ENCODE data around the gene CTDNEP1.
A peak's percentile ranks its signal among the peaks of the same experiment; 100 is the strongest.

Gene CTDNEP1

GRCh38 chr17:7251661-7252175 lies at the start of gene CTDNEP1:
Gene CTDNEP1 (minus strand): TSS chr17:7251734. CDS start chr17:7251296, 438 bp downstream.
- peak; percentile 98 for DNase-seq (ENCODE audit: low read depth)

GRCh38 chr17:7296189-7296861 lies 44.8 kb upstream of the CTDNEP1 start:
- DNase-seq (ENCODE audit: low read depth): peak; percentile 56

- DNase-seq (ENCODE audit: low read depth): no peak
Measured at GRCh38 chr17:7295230-7296180, 44.0 kb upstream of the CTDNEP1 start.

GRCh38 chr17:7294614-7295153 lies 43.1 kb upstream of the CTDNEP1 start, which contains the start of gene YBX2:
Gene YBX2 (minus strand): TSS chr17:7294639. CDS start chr17:7294500, 139 bp downstream.
- peak; percentile 47 for DNase-seq (ENCODE audit: low read depth)

- no peak for DNase-seq (ENCODE audit: low read depth)
Measured at GRCh38 chr17:7293816-7294613, 42.5 kb upstream of the CTDNEP1 start.

- DNase-seq (ENCODE audit: low read depth): no peak
Measured at GRCh38 chr17:7293159-7293558, 41.6 kb upstream of the CTDNEP1 start.

- DNase-seq (ENCODE audit: low read depth): no peak
Measured at GRCh38 chr17:7292729-7293128, 41.2 kb upstream of the CTDNEP1 start.

GRCh38 chr17:7292194-7292593 lies 40.7 kb upstream of the CTDNEP1 start:
- no peak for DNase-seq (ENCODE audit: low read depth)

GRCh38 chr17:7290685-7291084 lies 39.2 kb upstream of the CTDNEP1 start:
- DNase-seq (ENCODE audit: low read depth): no peak

GRCh38 chr17:7290166-7290565 lies 38.6 kb upstream of the CTDNEP1 start:
- DNase-seq (ENCODE audit: low read depth): no peak

- DNase-seq (ENCODE audit: low read depth): no peak
Measured at GRCh38 chr17:7289256-7290032, 37.9 kb upstream of the CTDNEP1 start.

- no peak for DNase-seq (ENCODE audit: low read depth)
Measured at GRCh38 chr17:7285679-7286078, 34.1 kb upstream of the CTDNEP1 start.

GRCh38 chr17:7284911-7285310 lies 33.4 kb upstream of the CTDNEP1 start:
- DNase-seq (ENCODE audit: low read depth): no peak

GRCh38 chr17:7283471-7284216 lies 32.1 kb upstream of the CTDNEP1 start:
- DNase-seq (ENCODE audit: low read depth): no peak

GRCh38 chr17:7282752-7283321 lies 31.3 kb upstream of the CTDNEP1 start:
- DNase-seq (ENCODE audit: low read depth): no peak

- no peak for DNase-seq (ENCODE audit: low read depth)
Measured at GRCh38 chr17:7281953-7282751, 30.6 kb upstream of the CTDNEP1 start.

- peak; percentile 89 for DNase-seq (ENCODE audit: low read depth)
Measured at GRCh38 chr17:7281074-7281952, 29.8 kb upstream of the CTDNEP1 start, which contains the start of gene SLC2A4. Gene SLC2A4 (plus strand): TSS chr17:7281718. CDS start chr17:7281935, 217 bp downstream.

All from activated T-cell treated with anti-CD3 and anti-CD28 coated beads for 24 hours (primary cell).